ENCODE measurements around the gene DIAPH2. TPM values are rescaled to one million over a fixed set of nuclear protein-coding genes. Genes with fewer than 3 reads are reported as not detected.

Gene DIAPH2
- total RNA-seq, 2 donors from 2014 or later, result 21.5 to 51.8 TPM

DNA sequence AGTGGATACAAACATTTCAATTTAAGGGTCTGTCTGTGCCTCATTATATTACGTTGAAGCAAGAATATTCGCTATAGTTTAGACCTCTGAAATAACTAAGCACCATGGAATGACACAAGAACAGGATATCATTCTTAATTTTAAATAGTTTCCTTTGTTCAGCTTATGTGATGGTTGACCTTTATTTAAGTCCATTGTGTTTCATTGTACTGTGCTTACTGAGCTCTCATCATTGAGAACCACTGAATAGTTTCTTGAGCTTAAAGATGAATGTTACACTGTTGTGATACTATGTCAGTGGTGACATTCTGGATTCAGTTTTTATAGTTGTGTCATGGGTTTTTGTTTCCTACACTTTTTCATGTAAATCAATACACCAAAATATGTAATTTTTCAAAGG lies 438.4 kb downstream of the DIAPH2 start:
- 71 to 100% methylated on average over 1 of the region's 2 CpGs for WGBS, 2 experiments (ENCODE audit: insufficient coverage in 1 of 2, insufficient read length in 1 of 2)
- Mint-ChIP-seq H3K4me1 (peaks cover 12% of the 10 kb centered on the region), H3K27me3 (ENCODE audit: insufficient read depth) (no peaks in the 10 kb centered on the region), H3K9me3 (peaks cover 5% of the 10 kb centered on the region), H3K4me3 (no peak overlapping the region), H3K36me3 (ENCODE audit: low read depth) (peaks cover 31% of the 10 kb centered on the region), H3K27ac (no peak overlapping the region)
- no peaks in the 10 kb centered on the region for H3K4me1 ChIP-seq (ENCODE audit: control insufficient read depth, insufficient read depth, low read length)
- no peak for DNase-seq
- H3K9me3 ChIP-seq (ENCODE audit: control insufficient read depth, low read length), result no peaks in the 10 kb centered on the region
- no peak overlapping the region for H3K27ac ChIP-seq (ENCODE audit: low read depth, low read length)
- TF ChIP-seq, protein P1, sequence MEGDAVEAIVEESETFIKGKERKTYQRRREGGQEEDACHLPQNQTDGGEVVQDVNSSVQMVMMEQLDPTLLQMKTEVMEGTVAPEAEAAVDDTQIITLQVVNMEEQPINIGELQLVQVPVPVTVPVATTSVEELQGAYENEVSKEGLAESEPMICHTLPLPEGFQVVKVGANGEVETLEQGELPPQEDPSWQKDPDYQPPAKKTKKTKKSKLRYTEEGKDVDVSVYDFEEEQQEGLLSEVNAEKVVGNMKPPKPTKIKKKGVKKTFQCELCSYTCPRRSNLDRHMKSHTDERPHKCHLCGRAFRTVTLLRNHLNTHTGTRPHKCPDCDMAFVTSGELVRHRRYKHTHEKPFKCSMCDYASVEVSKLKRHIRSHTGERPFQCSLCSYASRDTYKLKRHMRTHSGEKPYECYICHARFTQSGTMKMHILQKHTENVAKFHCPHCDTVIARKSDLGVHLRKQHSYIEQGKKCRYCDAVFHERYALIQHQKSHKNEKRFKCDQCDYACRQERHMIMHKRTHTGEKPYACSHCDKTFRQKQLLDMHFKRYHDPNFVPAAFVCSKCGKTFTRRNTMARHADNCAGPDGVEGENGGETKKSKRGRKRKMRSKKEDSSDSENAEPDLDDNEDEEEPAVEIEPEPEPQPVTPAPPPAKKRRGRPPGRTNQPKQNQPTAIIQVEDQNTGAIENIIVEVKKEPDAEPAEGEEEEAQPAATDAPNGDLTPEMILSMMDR (conservative IDR thresholded peaks at IDR 0.05), result no peak
- H3K27me3 ChIP-seq (ENCODE audit: control insufficient read depth, insufficient read depth, low read length, poor library complexity, severe bottlenecking), result no peaks in the 10 kb centered on the region
- no peak overlapping the region for H3K9ac ChIP-seq (ENCODE audit: extremely low read depth, low read length, poor library complexity, severe bottlenecking)
- no peak overlapping the region for H3K4me3 ChIP-seq (ENCODE audit: low read length)
- no peaks in the 10 kb centered on the region for H3K36me3 ChIP-seq (ENCODE audit: control insufficient read depth, insufficient read depth, low read length)

DNA sequence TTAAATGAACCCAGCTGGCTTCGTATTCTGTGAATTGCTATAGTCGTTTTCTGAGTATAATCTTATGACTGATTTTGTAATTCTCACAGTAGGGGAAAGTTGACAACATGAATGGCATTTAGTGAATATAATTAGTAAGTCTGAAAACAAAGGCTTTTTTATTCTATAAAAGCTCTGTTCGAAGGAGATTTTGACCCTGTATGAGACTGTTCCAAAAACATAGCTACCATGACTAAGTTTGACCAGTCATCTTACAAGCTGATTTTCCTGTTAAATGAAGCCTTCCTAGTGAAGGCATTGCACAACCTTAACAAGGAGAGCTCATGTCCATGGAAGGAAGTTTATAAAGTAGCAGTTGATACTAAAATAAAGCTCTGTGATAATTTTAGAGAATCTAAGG lies 441.4 kb downstream of the DIAPH2 start:
- H3K9me3 Mint-ChIP-seq, result no peaks in the 10 kb centered on the region
- peaks cover 4% of the 10 kb centered on the region for H3K36me3 Mint-ChIP-seq (ENCODE audit: low read depth)
- H3K27me3 ChIP-seq (ENCODE audit: control insufficient read depth, insufficient read depth, low read length, poor library complexity, severe bottlenecking), result no peaks in the 10 kb centered on the region
- H3K9me3 ChIP-seq (ENCODE audit: control insufficient read depth, low read length), result no peaks in the 10 kb centered on the region
- H3K27me3 Mint-ChIP-seq (ENCODE audit: insufficient read depth), result no peaks in the 10 kb centered on the region
- no peak overlapping the region for H3K27ac Mint-ChIP-seq
- no peaks in the 10 kb centered on the region for H3K4me1 ChIP-seq (ENCODE audit: control insufficient read depth, insufficient read depth, low read length)
- DNase-seq, result no peak
- TF ChIP-seq, protein P1 (conservative IDR thresholded peaks at IDR 0.05), result no peak
- no peak overlapping the region for H3K27ac ChIP-seq (ENCODE audit: low read depth, low read length)
- H3K4me3 Mint-ChIP-seq, result no peak overlapping the region
- H3K9ac ChIP-seq (ENCODE audit: extremely low read depth, low read length, poor library complexity, severe bottlenecking), result no peak overlapping the region
- peaks cover 14% of the 10 kb centered on the region for H3K4me1 Mint-ChIP-seq
- whole genome bisulfite sequencing, 2 experiments (ENCODE audit: insufficient coverage in 1 of 2, insufficient read length in 1 of 2), result 89% methylated on average over 3 of the region's 3 CpGs; no CpG with 5 or more reads in 1 of the 2 experiments
- H3K4me3 ChIP-seq (ENCODE audit: low read length), result no peak overlapping the region
- no peaks in the 10 kb centered on the region for H3K36me3 ChIP-seq (ENCODE audit: control insufficient read depth, insufficient read depth, low read length)

DNA sequence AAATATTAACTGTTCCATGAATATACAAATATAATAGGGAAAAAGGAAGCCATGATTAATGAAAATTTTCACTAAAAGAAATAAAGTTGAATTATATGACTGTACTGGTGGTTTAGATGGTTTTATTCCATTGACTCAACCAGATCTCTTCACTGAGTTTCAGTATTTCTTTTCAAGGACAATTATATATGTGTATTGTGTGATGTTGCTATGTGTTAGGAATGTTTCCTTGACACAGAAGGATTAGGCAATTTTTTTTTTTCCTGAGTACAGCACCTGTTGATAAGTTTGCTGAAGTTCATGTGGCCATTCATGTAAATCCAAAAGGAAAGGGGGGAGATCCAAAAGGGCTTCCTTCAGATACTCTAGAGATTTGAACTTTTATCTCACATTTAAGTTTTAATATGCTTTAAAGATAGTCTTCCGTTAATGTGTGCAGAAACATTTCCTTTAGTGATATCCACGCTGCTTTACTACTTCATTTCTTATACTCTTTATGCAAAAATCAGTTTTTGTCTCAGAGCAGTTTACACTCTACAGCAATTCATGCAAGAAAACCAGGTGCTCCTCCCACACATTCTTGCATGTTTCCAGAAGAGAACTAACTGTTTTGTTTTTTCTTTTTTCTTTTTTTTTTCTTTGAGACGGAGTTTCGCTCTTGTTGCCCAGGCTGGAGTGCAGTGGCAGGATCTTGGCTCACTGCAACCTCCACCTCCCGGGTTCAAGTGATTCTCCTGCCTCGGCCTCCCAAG lies 448.2 kb downstream of the DIAPH2 start:
- Histone ChIP-seq H3K27ac (ENCODE audit: low read depth, low read length) (no peak overlapping the region), H3K4me1 (ENCODE audit: control insufficient read depth, insufficient read depth, low read length) (no peaks in the 10 kb centered on the region), H3K27me3 (ENCODE audit: control insufficient read depth, insufficient read depth, low read length, poor library complexity, severe bottlenecking) (no peaks in the 10 kb centered on the region), H3K9ac (ENCODE audit: extremely low read depth, low read length, poor library complexity, severe bottlenecking) (no peak overlapping the region), H3K4me3 (ENCODE audit: low read length) (no peak overlapping the region), H3K36me3 (ENCODE audit: control insufficient read depth, insufficient read depth, low read length) (no peaks in the 10 kb centered on the region), H3K9me3 (ENCODE audit: control insufficient read depth, low read length) (no peaks in the 10 kb centered on the region)
- H3K9me3 Mint-ChIP-seq, result no peaks in the 10 kb centered on the region
- DNase-seq, result no peak
- H3K4me3 Mint-ChIP-seq, result no peak overlapping the region
- WGBS, 2 experiments (ENCODE audit: insufficient coverage in 1 of 2, insufficient read length in 1 of 2), result 81 to 93% methylated on average over 3 to 6 of the region's 6 CpGs
- peaks cover 32% of the 10 kb centered on the region for H3K4me1 Mint-ChIP-seq
- no peaks in the 10 kb centered on the region for H3K36me3 Mint-ChIP-seq (ENCODE audit: low read depth)
- H3K27ac Mint-ChIP-seq, result no peak overlapping the region
- no peaks in the 10 kb centered on the region for H3K27me3 Mint-ChIP-seq (ENCODE audit: insufficient read depth)
- TF ChIP-seq, protein P1 (conservative IDR thresholded peaks at IDR 0.05), result no peak
